GM21529 (cell line): ENCODE measurements around the gene SMAD1.
"Not testable (repeated sequence)": the region's sequence is repeated elsewhere in the genome, so short reads cannot be mapped to it uniquely, and the experiment has no call there.

Experiments
- ATAC-seq: cut with Tn5 transposase; IDR thresholded peaks from one replicate; pipeline ENCODE4 v1.9.1; 2021; ENCODE audit not compliant: unreplicated experiment

The SMAD1 gene

DNA sequence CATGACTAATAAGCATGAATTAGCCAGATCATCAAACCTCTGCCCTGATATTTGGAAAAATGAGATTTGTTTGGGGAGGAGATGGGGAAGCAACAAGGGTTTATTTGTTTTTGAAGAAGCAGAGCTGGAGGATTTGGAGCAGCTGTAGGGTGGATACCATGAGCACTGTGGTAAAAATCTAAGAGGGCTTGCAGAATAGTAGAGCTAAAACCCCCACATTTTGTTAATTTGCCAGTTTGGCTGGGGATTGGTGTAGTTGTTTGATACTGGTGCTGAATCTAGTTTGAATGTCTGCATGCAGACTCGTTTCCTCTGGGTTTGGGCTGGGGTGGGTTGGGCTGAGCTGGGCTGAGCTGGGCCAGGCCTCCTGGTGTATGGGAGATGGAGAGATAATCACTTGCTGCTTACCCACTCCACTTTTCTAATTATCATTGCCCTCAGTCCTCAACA is 43.7 kb downstream of the SMAD1 start:
- ATAC-seq = no peak

DNA sequence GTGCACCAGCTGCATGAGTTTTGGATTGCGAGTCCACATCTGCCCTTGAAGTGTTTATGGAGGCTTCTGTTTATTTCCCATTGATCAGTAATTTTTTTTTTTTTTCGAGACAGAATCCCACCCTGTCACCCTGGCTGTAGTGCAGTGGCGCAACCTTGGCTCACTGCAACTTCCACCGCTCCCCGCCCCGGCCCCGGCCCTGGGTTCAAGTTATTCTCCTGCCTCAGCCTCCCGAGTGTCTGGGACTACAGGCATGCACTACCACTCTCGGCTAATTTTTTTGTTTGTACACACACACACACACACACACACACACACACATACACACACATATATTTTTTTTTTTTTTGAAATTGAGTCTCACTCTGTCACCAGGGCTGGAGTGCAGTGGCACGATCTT is 46.1 kb downstream of the SMAD1 start:
- no peak for ATAC-seq

DNA sequence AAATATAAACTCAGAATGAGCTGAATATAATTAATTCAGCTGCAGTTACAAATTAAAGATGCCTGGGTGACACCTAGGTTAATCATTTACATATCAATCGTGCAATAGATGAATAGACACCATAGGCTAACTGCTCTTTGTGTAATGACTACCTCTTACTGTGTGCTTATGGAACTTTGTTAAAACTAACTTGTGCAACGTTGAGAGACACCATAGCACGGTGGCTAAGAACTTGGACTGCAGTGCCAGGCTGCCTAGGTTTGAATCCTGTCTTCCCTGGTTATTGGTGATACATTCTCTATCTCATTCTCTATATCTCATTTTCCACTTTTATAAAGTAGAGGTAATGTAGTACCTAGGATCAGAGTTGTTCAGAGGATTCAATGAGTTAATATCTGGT is 46.9 kb downstream of the SMAD1 start:
- no peak for ATAC-seq

DNA sequence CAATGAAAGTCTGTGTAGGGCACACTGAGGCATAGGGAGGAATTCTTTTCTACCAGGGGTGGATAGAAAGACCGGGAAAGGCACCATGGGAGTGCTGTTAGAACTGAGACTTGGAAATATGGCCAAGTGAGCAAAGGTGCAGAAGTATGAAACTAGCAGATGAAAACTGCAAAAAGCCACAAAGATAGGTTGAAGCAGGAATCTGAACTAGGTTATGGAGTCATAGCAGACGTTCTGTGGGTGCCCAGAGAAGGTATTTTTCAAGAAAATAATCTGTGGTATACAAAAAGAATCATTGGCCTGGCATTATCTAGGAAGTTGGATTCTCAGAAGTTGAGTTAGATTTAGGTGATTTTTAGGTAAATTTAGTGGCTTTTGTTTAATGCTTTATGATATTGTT is 48.5 kb downstream of the SMAD1 start:
- no peak for ATAC-seq

DNA sequence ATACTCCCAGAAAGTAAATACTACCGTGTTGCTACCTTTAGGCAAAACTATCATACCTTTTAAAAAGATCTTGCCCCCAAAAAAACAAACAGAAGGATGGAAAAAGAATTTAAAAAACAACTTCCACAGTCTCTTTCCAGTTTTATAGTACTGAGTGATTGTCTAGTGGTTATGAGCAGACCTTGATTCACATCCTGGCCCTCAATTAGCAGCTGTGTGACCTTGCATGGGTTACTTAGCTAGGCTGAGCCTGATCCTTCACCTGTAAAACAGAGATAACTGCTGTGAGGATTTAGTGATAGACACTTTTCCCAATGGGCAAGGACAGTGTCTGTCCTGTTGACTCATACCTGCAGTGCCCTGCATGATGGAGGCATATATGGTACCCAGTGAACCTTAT is 49.0 kb downstream of the SMAD1 start:
- ATAC-seq = no peak

DNA sequence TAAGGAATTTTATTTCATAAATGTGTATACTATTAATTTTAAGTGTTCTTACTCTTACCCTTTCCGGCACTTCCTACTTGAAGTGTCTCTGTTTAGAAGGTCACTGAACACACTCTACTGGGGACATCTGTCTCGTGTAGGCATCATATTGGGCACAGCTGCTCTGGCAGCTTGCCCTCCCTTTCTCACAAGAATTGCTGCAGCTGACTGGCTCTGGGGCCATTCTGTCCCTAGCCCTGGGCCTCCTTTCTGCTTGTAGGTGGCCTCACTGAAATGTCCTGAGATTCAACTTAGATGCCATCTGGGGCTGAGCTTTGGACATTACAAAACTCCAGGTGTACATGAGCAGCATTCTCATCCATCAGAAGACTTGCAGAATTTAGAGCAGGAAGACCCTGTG is 49.6 kb downstream of the SMAD1 start:
- ATAC-seq = no peak

DNA sequence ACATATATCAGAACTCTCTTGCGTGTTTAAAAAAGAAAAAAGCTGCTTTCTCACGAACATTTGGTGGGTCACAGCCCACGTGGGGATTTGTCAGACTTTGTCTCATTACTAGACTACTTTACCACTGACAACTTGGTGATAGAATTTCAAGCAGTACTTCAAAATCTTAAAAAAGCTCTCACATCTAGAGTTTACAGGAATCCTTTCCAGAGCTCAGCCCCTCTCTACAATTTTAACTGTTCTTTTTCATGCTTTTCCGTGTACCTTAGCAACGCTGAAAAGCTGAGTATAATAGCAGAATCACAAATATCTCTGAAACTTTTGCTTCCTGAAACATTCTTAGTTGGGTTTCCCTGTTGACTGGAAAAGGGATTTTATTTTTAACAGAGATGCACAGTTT is 50.2 kb downstream of the SMAD1 start:
- no peak for ATAC-seq

DNA sequence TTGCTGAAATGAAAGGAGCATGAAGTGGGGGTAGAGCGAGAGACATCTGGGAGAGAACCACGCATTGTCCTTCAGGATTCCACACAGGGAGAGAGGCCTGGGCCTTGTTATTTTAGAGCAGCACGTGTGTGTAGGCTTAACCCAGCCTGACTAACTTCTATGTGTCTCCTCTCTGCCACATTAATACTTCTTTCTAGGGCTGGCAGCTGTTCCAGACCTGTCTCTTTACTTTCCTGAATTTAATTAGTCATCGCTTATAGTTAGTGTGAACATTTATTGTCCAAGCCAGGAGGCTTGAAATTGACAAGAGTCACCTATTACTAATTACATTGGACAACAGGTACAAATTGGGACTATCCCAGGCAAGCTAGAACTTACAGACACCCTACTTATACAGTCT is 51.3 kb downstream of the SMAD1 start:
- ATAC-seq = no peak

DNA sequence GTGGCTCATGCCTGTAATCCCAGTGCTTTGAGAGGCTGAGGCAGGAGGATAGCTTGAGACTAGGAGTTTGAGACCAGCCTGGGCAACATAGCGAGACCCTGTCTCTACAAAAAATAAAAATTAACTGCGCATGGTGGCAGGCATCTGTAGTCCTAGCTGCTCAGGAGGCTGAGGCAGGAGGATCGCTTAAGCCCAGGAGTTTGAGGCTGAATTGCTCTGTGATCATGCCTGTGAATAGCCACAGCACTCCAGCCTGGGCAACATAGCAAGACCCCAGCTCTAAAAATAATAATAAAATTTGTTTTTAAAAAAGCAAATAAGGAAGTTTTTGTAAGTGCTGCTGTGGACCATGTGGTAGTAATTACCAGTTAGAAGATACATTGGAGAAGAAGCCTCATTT is 51.8 kb downstream of the SMAD1 start:
- ATAC-seq = not testable (repeated sequence)

DNA sequence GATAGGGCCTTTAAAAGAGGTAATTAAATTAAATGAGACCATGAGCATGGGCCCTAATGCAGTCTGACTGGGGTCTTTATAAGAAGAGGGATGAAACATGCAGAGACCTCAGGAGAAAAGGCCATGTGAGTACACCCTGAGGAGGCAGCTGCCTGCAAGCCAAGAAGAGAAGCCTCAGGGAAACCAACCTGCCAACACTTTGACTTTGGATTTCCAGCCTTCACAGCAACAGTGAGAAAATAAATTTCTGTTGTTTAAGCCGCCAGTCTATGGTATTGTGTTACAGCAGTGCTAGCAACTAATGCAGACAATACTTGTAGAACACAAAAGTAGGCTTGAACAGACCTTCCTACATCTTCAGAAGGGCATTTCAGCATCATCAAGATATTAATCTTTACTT is 52.3 kb downstream of the SMAD1 start:
- no peak for ATAC-seq

DNA sequence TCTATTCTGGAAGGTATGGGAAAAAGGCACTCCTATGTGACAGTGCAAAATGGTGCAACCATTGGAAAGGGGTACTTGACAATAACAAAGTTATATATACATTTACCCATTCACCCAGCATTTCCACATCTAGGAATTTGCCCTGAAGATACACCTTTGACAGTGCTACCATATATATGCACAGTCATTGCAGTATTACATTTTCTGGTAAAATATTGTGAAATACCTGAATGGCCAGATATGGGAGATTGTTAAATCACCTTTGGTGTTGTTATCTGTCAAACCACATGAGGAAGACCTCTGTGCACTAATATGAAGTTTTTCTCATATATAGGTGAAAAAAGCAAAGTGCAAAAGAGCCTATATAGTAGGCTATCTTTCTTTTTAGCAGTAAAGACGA is 53.5 kb downstream of the SMAD1 start:
- no peak for ATAC-seq

DNA sequence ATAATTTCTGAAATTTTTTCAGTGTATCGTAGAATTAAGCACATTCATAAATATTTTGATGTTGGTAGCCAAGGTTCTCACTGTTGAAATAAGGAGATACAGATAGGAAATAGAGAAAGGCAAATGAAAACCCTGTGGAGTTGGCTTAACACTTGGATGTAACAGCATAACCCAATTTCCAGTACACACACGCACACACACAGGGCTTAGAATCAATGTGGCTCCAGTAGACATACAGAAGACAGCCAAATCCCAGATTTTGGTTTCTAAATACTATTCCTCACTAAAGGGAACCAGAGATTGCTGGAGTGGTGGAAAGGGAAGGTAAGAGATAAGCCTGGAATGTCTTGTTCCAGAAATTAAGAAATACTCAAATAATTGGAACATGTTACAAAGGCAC is 54.4 kb downstream of the SMAD1 start:
- no peak for ATAC-seq

DNA sequence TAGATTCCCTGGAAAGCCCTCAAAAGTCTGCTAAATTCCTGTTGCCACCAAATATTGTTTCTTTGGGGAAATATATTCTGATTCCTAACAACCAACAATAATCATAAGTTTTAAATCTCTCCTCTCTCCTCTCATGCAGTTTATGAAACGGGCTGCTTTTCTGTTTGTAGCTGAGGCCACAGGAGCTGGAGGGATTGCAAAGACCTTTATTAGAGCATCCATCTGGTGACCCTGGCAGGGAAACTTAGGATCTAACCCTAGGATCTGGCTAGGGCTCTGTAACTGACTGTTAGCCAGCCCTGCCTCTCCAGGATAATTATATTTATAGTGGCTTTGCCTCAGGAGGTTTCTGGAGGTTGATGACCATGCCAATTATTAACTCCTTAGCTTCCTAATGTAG is 56.9 kb downstream of the SMAD1 start:
- no peak for ATAC-seq

DNA sequence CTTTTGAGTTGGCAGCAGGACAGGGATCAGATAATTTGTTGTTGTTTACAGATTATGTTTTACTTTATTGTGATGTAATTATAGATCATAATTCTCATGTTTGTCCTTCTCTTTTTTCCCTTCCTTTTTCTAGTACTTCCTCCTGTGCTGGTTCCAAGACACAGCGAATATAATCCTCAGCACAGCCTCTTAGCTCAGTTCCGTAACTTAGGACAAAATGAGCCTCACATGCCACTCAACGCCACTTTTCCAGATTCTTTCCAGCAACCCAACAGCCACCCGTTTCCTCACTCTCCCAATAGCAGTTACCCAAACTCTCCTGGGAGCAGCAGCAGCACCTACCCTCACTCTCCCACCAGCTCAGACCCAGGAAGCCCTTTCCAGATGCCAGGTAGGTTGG is 58.0 kb downstream of the SMAD1 start:
- no peak for ATAC-seq

DNA sequence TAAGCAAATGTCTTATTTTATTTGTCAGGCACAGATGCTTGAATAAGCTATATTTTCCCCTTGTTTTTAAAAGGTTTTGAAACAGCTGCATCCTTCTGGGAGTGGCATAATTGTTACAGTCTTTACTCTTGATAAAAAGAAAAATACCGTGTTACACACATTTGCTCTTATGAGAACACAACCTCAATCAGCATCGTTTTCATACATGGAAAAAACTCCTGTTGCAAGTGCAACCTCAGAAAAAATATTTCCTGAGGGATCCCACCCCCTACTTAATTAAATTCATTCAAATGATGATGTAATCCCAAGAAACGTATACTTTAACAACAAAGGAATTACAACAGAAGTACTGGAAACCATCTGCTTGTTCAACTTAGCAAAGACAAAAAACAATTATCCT is 58.6 kb downstream of the SMAD1 start:
- no peak for ATAC-seq

DNA sequence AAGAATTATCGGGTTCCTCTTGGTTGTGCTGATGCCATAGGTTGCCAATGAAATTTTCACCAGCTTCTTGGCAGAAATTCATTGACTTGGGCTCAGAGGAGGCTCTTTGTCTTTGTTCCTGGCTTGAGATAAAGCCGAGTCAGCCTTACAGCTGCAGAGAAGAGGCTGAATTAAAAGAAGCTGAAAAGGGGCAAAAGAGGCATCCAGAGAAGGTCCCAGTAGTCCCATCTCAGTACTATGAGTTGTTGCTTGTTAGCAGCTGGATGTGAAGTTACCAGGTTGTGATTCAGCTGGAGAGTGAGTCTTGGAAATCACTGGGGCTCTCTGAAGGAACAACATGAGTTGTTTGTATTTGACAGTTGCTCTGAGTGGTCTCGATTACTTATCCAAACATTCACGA is 59.7 kb downstream of the SMAD1 start:
- no peak for ATAC-seq

DNA sequence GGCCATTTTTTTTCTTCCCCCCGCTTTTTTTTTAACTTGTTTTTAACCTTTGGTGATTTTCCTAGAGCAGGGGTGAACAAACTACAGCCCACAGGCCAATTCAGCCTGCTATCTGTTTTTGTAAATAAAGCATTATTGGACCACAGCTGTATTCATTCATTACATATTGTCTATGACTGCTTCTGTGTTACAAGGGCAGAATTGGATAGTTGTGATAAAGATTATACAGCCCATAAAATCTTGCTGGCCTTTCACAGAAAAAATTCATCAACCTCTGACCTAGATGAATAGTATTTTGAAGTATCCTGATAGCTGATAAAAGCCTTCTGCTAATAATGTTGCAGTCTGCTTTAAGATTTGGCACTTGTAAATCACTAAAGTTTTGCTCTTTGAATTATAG is 63.4 kb downstream of the SMAD1 start:
- no peak for ATAC-seq

DNA sequence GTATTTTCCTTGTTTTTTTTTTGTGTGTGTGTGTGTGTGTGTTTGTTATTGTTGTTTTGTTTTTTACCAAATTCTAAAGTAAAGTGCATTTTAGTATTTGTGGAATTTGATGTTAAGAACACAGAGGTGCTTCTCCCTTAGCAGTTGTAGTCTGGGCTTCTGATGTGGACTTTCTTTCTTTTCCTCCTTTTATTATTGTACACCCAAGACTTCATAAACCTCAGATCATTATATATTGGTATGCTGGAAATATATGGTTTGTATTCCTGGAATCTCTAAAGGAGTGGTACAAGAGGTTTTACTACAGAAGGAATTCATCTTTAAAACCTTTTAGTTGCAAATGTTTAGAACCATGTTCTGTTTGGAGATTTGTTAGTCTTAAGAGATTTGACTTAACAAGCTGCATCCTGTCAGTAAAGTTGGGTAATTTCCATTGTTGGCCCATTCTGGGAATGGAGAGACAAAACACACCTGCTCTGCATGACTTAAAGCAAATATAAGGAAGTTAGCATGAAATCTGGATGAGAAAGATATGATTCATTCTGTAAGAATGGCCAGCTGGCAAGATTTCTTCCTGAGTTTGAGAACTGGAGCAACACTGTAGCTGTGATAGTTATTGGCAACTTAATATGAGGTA is 64.0 kb downstream of the SMAD1 start:
- ATAC-seq = no peak

DNA sequence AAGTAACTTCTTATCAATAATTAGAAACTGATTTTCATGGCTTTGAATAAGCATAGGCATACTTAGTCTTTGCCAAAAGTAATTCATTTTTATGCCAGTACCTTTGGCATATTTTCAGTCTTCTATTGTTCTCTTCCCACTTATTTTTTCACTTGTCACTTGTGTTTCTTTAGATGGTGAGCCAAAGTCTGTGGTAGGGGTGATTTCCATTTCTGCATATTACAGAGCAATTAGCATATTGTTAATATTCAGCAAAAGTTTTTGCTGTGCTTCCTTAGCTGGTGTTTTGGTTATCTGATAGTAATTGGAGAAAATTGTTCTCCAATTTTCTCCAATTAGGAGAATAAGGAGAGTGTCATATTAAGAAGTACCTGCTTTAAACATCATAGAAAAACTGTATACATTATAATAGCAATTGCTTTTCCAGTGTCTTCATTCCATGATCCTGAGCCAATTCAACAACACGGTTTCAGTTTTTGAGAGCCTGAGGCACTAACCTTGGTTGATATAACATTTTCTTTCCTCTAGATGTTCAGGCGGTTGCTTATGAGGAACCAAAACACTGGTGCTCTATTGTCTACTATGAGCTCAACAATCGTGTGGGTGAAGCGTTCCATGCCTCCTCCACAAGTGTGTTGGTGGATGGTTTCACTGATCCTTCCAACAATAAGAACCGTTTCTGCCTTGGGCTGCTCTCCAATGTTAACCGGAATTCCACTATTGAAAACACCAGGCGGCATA is 64.7 kb downstream of the SMAD1 start:
- no peak for ATAC-seq

DNA sequence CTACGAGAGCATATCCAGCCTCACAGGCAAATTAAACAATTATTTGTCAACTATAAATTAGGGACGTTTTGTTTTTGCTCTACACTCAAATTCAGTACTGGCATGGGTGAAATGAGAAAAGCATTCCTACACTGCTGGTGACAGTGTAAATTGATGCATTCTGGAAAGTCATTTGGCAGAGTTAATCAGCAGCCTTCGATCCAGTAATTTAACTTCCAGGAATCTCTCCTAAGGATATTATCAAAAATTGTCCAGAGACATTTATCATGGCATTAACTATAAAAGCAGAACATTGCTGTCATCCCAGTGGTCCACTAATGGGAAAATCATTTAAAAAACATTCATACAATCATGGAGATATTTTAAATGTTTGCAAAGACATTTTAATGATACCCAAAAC is 70.0 kb downstream of the SMAD1 start:
- no peak for ATAC-seq

DNA sequence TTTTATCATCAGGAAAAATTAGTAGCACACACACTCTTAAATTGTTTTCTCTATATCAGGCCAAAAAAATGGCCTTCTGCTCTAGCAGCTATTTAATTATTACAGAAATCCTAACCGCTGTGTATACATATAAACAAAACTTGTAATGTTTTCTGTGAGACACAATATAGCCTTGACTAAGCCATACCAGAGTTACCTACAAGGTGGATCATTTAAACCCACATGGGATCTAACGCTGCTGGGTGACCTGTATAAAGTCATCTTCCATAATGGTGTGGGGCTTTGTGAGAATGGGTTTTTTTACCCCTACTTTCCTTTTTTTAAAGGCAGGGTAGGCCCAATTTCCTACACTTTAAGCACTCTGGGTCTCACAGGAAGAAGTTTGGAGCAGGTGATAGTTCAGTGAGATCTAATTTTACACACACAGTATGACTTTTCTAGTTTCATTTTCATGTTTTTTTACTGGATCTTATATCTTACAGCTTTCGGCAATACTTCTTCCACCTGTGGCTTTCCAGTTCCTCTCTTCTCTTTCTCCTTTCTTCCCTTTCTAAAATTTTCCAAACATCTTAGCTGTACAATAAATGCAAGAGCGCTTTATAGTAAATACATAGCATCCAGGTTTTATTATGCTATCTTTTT is 70.6 kb downstream of the SMAD1 start:
- peak; percentile 80 for ATAC-seq

DNA sequence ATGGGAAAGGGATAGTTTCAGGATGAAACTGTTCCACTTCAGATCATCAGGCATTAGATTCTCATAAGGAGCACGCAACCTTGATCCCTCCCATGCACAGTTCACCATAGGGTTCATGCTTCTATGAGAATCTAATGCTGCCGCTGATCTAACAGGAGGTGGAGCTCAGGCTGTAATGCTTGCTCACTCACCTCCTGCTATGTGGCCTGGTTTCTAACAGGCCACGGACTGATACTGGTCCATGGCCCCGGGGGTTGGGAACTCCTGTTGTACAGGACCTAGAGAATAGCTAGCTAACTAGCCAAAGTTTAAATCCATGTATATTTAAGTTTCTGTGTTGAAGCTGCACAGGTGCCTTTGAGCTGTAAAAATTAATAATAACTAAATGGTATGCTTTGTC is 71.7 kb downstream of the SMAD1 start:
- ATAC-seq = no peak
